Hypothalamus (tissue), 51 donors: ENCODE data around the gene KAZALD1.

Source experiments
- DNase-seq, 51 donors: peaks; one replicate each; lab custom pipeline; 2025; lab: John Stamatoyannopoulos, UW

The KAZALD1 gene

GRCh38 chr10:101064415-101065030 is 2.7 kb downstream of the KAZALD1 start:
- DNase-seq, result no peak

- DNase-seq, result no peak
These were observed 3.8 kb downstream of the KAZALD1 start for GRCh38 chr10:101065481-101066145.

GRCh38 chr10:101066146-101066895 is 4.5 kb downstream of the KAZALD1 start:
- DNase-seq, result peak in 9 of 51 donors; percentile 4 to 33 (median 17)

GRCh38 chr10:101066896-101067355 is 5.1 kb downstream of the KAZALD1 start:
- no peak for DNase-seq

GRCh38 chr10:101067356-101068083 is 5.7 kb downstream of the KAZALD1 start:
- peak in 46 of 51 donors; percentile 1 to 74 (median 38) for DNase-seq

GRCh38 chr10:101069441-101069840 is 7.7 kb downstream of the KAZALD1 start:
- no peak for DNase-seq

- no peak for DNase-seq
These were observed 8.3 kb downstream of the KAZALD1 start for GRCh38 chr10:101070098-101070497.

GRCh38 chr10:101071267-101071884 is 9.6 kb downstream of the KAZALD1 start:
- peak in 3 of 51 donors; percentile 2 to 22 (median 6) for DNase-seq

GRCh38 chr10:101071885-101072433 is 10.2 kb downstream of the KAZALD1 start:
- no peak for DNase-seq

- no peak for DNase-seq
These were observed 11.1 kb downstream of the KAZALD1 start for GRCh38 chr10:101072923-101073322.

GRCh38 chr10:101073631-101074030 is 11.8 kb downstream of the KAZALD1 start:
- no peak for DNase-seq

- DNase-seq, result no peak
These were observed 14.0 kb downstream of the KAZALD1 start for GRCh38 chr10:101075775-101076174.

GRCh38 chr10:101076630-101077029 is 14.8 kb downstream of the KAZALD1 start:
- no peak for DNase-seq

- DNase-seq, result no peak
These were observed 18.1 kb downstream of the KAZALD1 start for GRCh38 chr10:101079874-101080273.

- no peak for DNase-seq
These were observed 19.4 kb downstream of the KAZALD1 start for GRCh38 chr10:101080933-101081931.

- no peak for DNase-seq
These were observed 24.1 kb downstream of the KAZALD1 start for GRCh38 chr10:101085846-101086245.

- DNase-seq, result no peak
These were observed 25.6 kb downstream of the KAZALD1 start for GRCh38 chr10:101087376-101087775.

- no peak for DNase-seq
These were observed 26.2 kb downstream of the KAZALD1 start for GRCh38 chr10:101087965-101088364.
